Gastrocnemius medialis (tissue), 4 donors: Measurements from ENCODE around the gene PAX2.

Experiments
- POLR2A ChIP-seq, 2 donors: fragments of 450-650 bp; IDR thresholded peaks; one replicate each; pipeline ENCODE4 v1.6.1; 2017; ENCODE audit warnings: antibody characterized with exemption in 2 of 2, mild to moderate bottlenecking in 2 of 2, moderate library complexity in 2 of 2
- TF ChIP-seq, protein P1 (sequence below), 5 experiments: fragments of 450-650 bp in 3 of 5; fragments of 200-600 bp in 2 of 5; sonication (generic) in 2 of 5; IDR thresholded peaks in 4 of 5; conservative IDR thresholded peaks in 1 of 5; 1 replicate in 4 of 5; 2 replicates in 1 of 5; pipeline ENCODE4 v1.5.1; 2016 to 2019; ENCODE audit warnings: antibody characterized with exemption in 5 of 5, mild to moderate bottlenecking in 3 of 5, moderate library complexity in 3 of 5

DNA sequence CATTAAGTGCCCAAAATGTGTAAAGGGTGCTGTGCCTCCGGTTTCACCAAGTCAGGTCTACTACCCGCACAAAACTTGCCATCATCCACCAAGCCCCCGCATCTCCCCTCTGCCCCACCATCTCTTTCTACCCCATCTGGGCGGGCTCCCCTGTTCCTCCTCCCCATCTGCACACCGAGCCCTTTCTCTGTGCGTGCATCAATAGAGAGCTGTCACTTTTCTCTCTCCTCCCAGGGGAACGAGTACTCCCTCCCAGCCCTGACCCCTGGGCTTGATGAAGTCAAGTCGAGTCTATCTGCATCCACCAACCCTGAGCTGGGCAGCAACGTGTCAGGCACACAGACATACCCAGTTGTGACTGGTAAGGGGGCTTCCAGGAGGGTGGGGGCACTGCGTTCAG is 63.5 kb downstream of the PAX2 start:
- TF ChIP-seq POLR2A (IDR thresholded peaks at IDR 0.05) = no peak
- TF ChIP-seq, protein P1, sequence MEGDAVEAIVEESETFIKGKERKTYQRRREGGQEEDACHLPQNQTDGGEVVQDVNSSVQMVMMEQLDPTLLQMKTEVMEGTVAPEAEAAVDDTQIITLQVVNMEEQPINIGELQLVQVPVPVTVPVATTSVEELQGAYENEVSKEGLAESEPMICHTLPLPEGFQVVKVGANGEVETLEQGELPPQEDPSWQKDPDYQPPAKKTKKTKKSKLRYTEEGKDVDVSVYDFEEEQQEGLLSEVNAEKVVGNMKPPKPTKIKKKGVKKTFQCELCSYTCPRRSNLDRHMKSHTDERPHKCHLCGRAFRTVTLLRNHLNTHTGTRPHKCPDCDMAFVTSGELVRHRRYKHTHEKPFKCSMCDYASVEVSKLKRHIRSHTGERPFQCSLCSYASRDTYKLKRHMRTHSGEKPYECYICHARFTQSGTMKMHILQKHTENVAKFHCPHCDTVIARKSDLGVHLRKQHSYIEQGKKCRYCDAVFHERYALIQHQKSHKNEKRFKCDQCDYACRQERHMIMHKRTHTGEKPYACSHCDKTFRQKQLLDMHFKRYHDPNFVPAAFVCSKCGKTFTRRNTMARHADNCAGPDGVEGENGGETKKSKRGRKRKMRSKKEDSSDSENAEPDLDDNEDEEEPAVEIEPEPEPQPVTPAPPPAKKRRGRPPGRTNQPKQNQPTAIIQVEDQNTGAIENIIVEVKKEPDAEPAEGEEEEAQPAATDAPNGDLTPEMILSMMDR (IDR thresholded peaks at IDR 0.05 in 4 of 5, conservative IDR thresholded peaks at IDR 0.05 in 1 of 5) = no peak
